ENCODE results near the gene HIPK2.

DNA sequence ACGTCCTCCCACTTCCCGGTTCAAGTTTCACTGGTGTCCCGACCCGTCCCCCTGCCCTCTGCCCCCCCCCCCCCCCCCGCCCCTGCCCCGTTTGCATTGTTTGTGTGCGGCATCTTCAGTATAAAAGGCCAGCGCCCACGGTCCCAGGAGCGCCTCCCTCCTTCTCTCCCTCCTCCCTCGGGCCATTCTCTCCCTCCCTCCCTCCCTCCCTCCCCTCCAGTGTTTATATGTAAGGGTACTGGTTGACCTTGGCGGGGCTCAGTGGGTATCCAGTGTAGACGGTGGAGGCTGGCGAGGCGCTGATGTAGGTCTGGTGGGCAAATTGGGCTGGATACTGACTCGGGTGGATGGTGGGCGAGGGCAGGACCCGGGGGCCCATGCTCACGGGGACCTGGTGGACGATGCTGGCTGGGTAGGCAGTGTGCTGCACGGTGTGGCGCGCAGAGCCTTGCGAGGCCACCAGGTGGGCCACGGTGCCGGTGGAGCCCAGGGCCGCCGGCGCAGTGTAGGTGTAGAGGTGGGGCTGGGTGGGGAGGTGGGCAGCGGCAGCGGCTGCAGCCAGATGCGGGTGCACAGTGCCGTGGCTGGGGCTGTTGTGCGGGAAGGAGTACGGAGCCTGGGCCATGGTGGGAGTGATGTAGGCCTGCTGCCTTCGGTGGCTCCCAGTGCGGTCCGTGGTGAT is 205.0 kb downstream of the HIPK2 start:
- TF ChIP-seq, protein P1, sequence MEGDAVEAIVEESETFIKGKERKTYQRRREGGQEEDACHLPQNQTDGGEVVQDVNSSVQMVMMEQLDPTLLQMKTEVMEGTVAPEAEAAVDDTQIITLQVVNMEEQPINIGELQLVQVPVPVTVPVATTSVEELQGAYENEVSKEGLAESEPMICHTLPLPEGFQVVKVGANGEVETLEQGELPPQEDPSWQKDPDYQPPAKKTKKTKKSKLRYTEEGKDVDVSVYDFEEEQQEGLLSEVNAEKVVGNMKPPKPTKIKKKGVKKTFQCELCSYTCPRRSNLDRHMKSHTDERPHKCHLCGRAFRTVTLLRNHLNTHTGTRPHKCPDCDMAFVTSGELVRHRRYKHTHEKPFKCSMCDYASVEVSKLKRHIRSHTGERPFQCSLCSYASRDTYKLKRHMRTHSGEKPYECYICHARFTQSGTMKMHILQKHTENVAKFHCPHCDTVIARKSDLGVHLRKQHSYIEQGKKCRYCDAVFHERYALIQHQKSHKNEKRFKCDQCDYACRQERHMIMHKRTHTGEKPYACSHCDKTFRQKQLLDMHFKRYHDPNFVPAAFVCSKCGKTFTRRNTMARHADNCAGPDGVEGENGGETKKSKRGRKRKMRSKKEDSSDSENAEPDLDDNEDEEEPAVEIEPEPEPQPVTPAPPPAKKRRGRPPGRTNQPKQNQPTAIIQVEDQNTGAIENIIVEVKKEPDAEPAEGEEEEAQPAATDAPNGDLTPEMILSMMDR (conservative IDR thresholded peaks at IDR 0.05; ENCODE audit: low read length) = no peak
- TF ChIP-seq EZH2phosphoT487 (IDR thresholded peaks at IDR 0.05; ENCODE audit: borderline replicate concordance) = no peak
